NCI-H2196 treated with DMSO at 0.1 percent for 48 hours (cell line): Measurements from ENCODE around the gene TRIM45.
"Not testable (repeated sequence)": the region's sequence is repeated elsewhere in the genome, so short reads cannot be mapped to it uniquely, and the experiment has no call there.

Source experiments
- DNase-seq: peaks from one replicate; lab custom pipeline; 2025; ENCODE audit not compliant: unreplicated experiment; lab: John Stamatoyannopoulos, UW

TRIM45 gene

GRCh38 chr1:117101858-117102257 is 19.7 kb downstream of the TRIM45 start:
- not testable (repeated sequence) for DNase-seq

- no peak for DNase-seq
These were observed 20.2 kb downstream of the TRIM45 start for GRCh38 chr1:117101334-117101733.

- DNase-seq: no peak
These were observed 23.2 kb downstream of the TRIM45 start for GRCh38 chr1:117098287-117098890.

GRCh38 chr1:117097443-117097842 is 24.1 kb downstream of the TRIM45 start:
- no peak for DNase-seq

GRCh38 chr1:117096951-117097408 is 24.6 kb downstream of the TRIM45 start:
- DNase-seq: no peak

- DNase-seq: no peak
These were observed 26.5 kb downstream of the TRIM45 start for GRCh38 chr1:117094841-117095604.

GRCh38 chr1:117093870-117094621 is 27.5 kb downstream of the TRIM45 start:
- DNase-seq: no peak

- DNase-seq: no peak
These were observed 28.4 kb downstream of the TRIM45 start for GRCh38 chr1:117093091-117093534.

GRCh38 chr1:117092594-117092993 is 29.0 kb downstream of the TRIM45 start:
- no peak for DNase-seq

- DNase-seq: no peak
These were observed 31.6 kb downstream of the TRIM45 start for GRCh38 chr1:117089996-117090395.

GRCh38 chr1:117087686-117088085 is 33.9 kb downstream of the TRIM45 start:
- DNase-seq: no peak

- DNase-seq: no peak
These were observed 37.3 kb downstream of the TRIM45 start for GRCh38 chr1:117084231-117084630.

- DNase-seq: no peak
These were observed 41.8 kb downstream of the TRIM45 start for GRCh38 chr1:117079737-117080136.

- DNase-seq: no peak
These were observed 44.3 kb downstream of the TRIM45 start for GRCh38 chr1:117077267-117077666.

GRCh38 chr1:117076648-117077047 is 44.9 kb downstream of the TRIM45 start:
- no peak for DNase-seq

GRCh38 chr1:117070124-117070523 is 51.4 kb downstream of the TRIM45 start:
- DNase-seq: no peak

GRCh38 chr1:117069220-117069844 is 52.2 kb downstream of the TRIM45 start:
- DNase-seq: no peak

- no peak for DNase-seq
These were observed 53.0 kb downstream of the TRIM45 start for GRCh38 chr1:117068580-117068979.

- peak; percentile 32 for DNase-seq
These were observed 53.8 kb downstream of the TRIM45 start for GRCh38 chr1:117067533-117068370.

- no peak for DNase-seq
These were observed 55.2 kb downstream of the TRIM45 start for GRCh38 chr1:117066367-117066766.
